Mesodermal cell (in vitro differentiated cells): Measurements from ENCODE around the gene ST3GAL4. TPM values are rescaled to one million over a fixed set of nuclear protein-coding genes. Genes with fewer than 3 reads are reported as not detected.
A peak's percentile ranks its signal among the peaks of the same experiment; 100 is the strongest.
"Not testable (repeated sequence)": the region's sequence is repeated elsewhere in the genome, so short reads cannot be mapped to it uniquely, and the experiment has no call there.

Experiments
- H3K27ac ChIP-seq: 2 replicates; pipeline ENCODE4 v1.7.0; 2013; ENCODE audit warnings: mild to moderate bottlenecking, low read depth, low read length, moderate library complexity; ENCODE audit not compliant: severe bottlenecking
- H3K36me3 ChIP-seq: 2 replicates; pipeline ENCODE4 v1.7.1; 2013; ENCODE audit warnings: mild to moderate bottlenecking, low read length, moderate library complexity; ENCODE audit not compliant: control insufficient read depth, insufficient read depth
- H3K4me1 ChIP-seq: one replicate; pipeline ENCODE4 v1.7.1; 2013; ENCODE audit warnings: mild to moderate bottlenecking, low read length; ENCODE audit not compliant: insufficient read depth, control insufficient read depth, poor library complexity, severe bottlenecking
- H3K4me3 ChIP-seq: 2 replicates; pipeline ENCODE4 v1.7.0; 2013; ENCODE audit warnings: low read length, control low read depth, mild to moderate bottlenecking; ENCODE audit not compliant: insufficient read depth, poor library complexity, severe bottlenecking; ENCODE audit errors: extremely low read depth
- H3K9me3 ChIP-seq: 2 replicates; pipeline ENCODE4 v1.7.1; 2013; ENCODE audit warnings: mild to moderate bottlenecking, low read length, moderate library complexity; ENCODE audit not compliant: control insufficient read depth
- WGBS, 2 experiments: methylation state at CpG; one replicate each; pipeline ENCODE4 v1.1.5; 2013; ENCODE audit warnings: missing lambda C conversion rate in 2 of 2; ENCODE audit not compliant: insufficient coverage in 2 of 2; 5-methylcytosine and 5-hydroxymethylcytosine counted together
- polyA plus RNA-seq, 2 experiments: library from polyadenylated mRNA; stranded (reverse); fragments of 50-300 nt; gene quantifications; one replicate each; pipeline ENCODE4 v1.2.3, GENCODE V29; 2013

Gene ST3GAL4
- polyA plus RNA-seq (2013, experiment 1 of 2): 20.6 TPM
- polyA plus RNA-seq (2013, experiment 2 of 2): 13.5 TPM

GRCh38 chr11:126355324-126355925 is at the start of gene ST3GAL4:
ST3GAL4 (plus strand) TSS chr11:126355686; CDS start chr11:126406156, 50,470 bp downstream.
- Histone ChIP-seq H3K4me3 (peak within 1 kb of the TSS; percentile 69), H3K9me3 (no peaks in the 10 kb centered on the region), H3K36me3 (peaks cover 15% of the 10 kb centered on the region), H3K27ac (peak within 1 kb of the TSS; percentile 29), H3K4me1 (peaks cover 27% of the 10 kb centered on the region)
- WGBS, 2 experiments: 0% methylated on average over 31 to 42 of the region's 71 CpGs

- Histone ChIP-seq H3K4me1 (peaks cover 9% of the 10 kb centered on the region), H3K4me3 (no peak overlapping the region), H3K36me3 (peaks cover 16% of the 10 kb centered on the region), H3K27ac (no peak overlapping the region), H3K9me3 (no peaks in the 10 kb centered on the region)
- 100% methylated on average over 2 to 4 of the region's 4 CpGs for WGBS, 2 experiments
These were observed 49.8 kb upstream of the ST3GAL4 start for GRCh38 chr11:126305699-126306098.

GRCh38 chr11:126307706-126308105 is 47.8 kb upstream of the ST3GAL4 start:
- Histone ChIP-seq H3K27ac (peak overlapping the region; percentile 71), H3K9me3 (no peaks in the 10 kb centered on the region), H3K4me1 (peaks cover 13% of the 10 kb centered on the region), H3K4me3 (no peak overlapping the region), H3K36me3 (peaks cover 11% of the 10 kb centered on the region)
- WGBS, 2 experiments: 25 to 38% methylated on average over 2 of the region's 5 CpGs

- H3K4me3 ChIP-seq: no peak overlapping the region
- H3K4me1 ChIP-seq: peaks cover 13% of the 10 kb centered on the region
- peaks cover 11% of the 10 kb centered on the region for H3K36me3 ChIP-seq
- H3K27ac ChIP-seq: peak overlapping the region; percentile 71
- 87 to 89% methylated on average over 3 to 4 of the region's 4 CpGs for WGBS, 2 experiments
- no peaks in the 10 kb centered on the region for H3K9me3 ChIP-seq
These were observed 47.2 kb upstream of the ST3GAL4 start for GRCh38 chr11:126308271-126308671.

GRCh38 chr11:126308771-126309170 is 46.7 kb upstream of the ST3GAL4 start:
- not testable (repeated sequence) for H3K4me3 ChIP-seq, H3K27ac ChIP-seq, H3K9me3 ChIP-seq
- peaks cover 11% of the 10 kb centered on the region for H3K36me3 ChIP-seq
- H3K4me1 ChIP-seq: peaks cover 13% of the 10 kb centered on the region
- WGBS, 2 experiments: 100% methylated on average over 1 to 3 of the region's 4 CpGs

GRCh38 chr11:126310200-126310991 is 45.1 kb upstream of the ST3GAL4 start:
- Histone ChIP-seq H3K4me3 (no peak overlapping the region), H3K4me1 (peaks cover 10% of the 10 kb centered on the region), H3K27ac (no peak overlapping the region), H3K36me3 (peaks cover 16% of the 10 kb centered on the region), H3K9me3 (no peaks in the 10 kb centered on the region)
- 71 to 75% methylated on average over 8 to 11 of the region's 12 CpGs for WGBS, 2 experiments

GRCh38 chr11:126310992-126311310 is 44.5 kb upstream of the ST3GAL4 start:
- Histone ChIP-seq H3K27ac (no peak overlapping the region), H3K4me3 (no peak overlapping the region), H3K9me3 (no peaks in the 10 kb centered on the region), H3K4me1 (peaks cover 10% of the 10 kb centered on the region), H3K36me3 (peaks cover 16% of the 10 kb centered on the region)
- WGBS, 2 experiments: 88 to 95% methylated on average over 4 to 5 of the region's 6 CpGs

- Histone ChIP-seq H3K4me1 (peaks cover 10% of the 10 kb centered on the region), H3K4me3 (no peak overlapping the region), H3K36me3 (peaks cover 16% of the 10 kb centered on the region), H3K27ac (no peak overlapping the region), H3K9me3 (no peaks in the 10 kb centered on the region)
- 94 to 96% methylated on average over 8 to 12 of the region's 14 CpGs for WGBS, 2 experiments
These were observed 43.8 kb upstream of the ST3GAL4 start for GRCh38 chr11:126311401-126312291.

- Histone ChIP-seq H3K36me3 (peaks cover 16% of the 10 kb centered on the region), H3K4me3 (no peak overlapping the region), H3K4me1 (peaks cover 14% of the 10 kb centered on the region), H3K9me3 (no peaks in the 10 kb centered on the region), H3K27ac (no peak overlapping the region)
- WGBS, 2 experiments: 88 to 90% methylated on average over 5 to 7 of the region's 8 CpGs
These were observed 42.5 kb upstream of the ST3GAL4 start for GRCh38 chr11:126312961-126313360.

GRCh38 chr11:126313826-126314225 is 41.7 kb upstream of the ST3GAL4 start:
- peaks cover 16% of the 10 kb centered on the region for H3K36me3 ChIP-seq
- WGBS, 2 experiments: 100% methylated on average over 2 of the region's 5 CpGs
- no peaks in the 10 kb centered on the region for H3K9me3 ChIP-seq
- peaks cover 20% of the 10 kb centered on the region for H3K4me1 ChIP-seq
- H3K4me3 ChIP-seq: no peak overlapping the region
- H3K27ac ChIP-seq: no peak overlapping the region
